K562 (cell line): ENCODE results near the gene SHANK3. TPM values are rescaled to one million over a fixed set of nuclear protein-coding genes. Genes with fewer than 3 reads are reported as not detected.

Experiments
- BRD9 ChIP-seq: fragments of 450-650 bp; IDR thresholded peaks from 2 replicates; pipeline ENCODE4 v1.6.1; 2018; ENCODE audit warnings: low read depth; ENCODE audit not compliant: partially characterized antibody
- CEBPB ChIP-seq: fragments of 450-650 bp; IDR thresholded peaks from 2 replicates; pipeline ENCODE4 v1.6.1; 2016; ENCODE audit warnings: missing genetic modification characterization, missing compliant biosample characterization
- CREB3L1 ChIP-seq: fragments of 450-650 bp; IDR thresholded peaks from 2 replicates; pipeline ENCODE4 v1.6.1; 2014; ENCODE audit warnings: low read depth, mild to moderate bottlenecking, moderate library complexity, borderline replicate concordance
- DEAF1 ChIP-seq: fragments of 450-650 bp; formaldehyde crosslinking; IDR thresholded peaks from 2 replicates; pipeline ENCODE4 v1.4.0; 2020; ENCODE audit warnings: mild to moderate bottlenecking, moderate library complexity
- E2F1 ChIP-seq: sonication (generic); formaldehyde crosslinking; IDR thresholded peaks from 2 replicates; pipeline ENCODE4 v1.8.1; 2023; ENCODE audit warnings: mild to moderate bottlenecking, missing genetic modification reagents, moderate library complexity
- FOXJ3 ChIP-seq: sonication (generic); formaldehyde crosslinking; IDR thresholded peaks from 2 replicates; pipeline ENCODE4 v1.4.0; 2020; ENCODE audit warnings: mild to moderate bottlenecking, missing genetic modification reagents
- FOXK1 ChIP-seq: sonication (generic); formaldehyde crosslinking; IDR thresholded peaks from 2 replicates; pipeline ENCODE4 v1.8.0; 2022; ENCODE audit warnings: missing genetic modification reagents, mild to moderate bottlenecking, borderline replicate concordance
- GTF2F1 ChIP-seq: IDR thresholded peaks from 2 replicates; pipeline ENCODE4 v1.6.1; 2011; ENCODE audit warnings: low read depth, low read length, improper control_type of control experiment
- KDM4B ChIP-seq, 2 experiments: fragments of 450-650 bp in 1 of 2; sonication (generic) in 1 of 2; IDR thresholded peaks; 2 replicates each; pipeline ENCODE4 v1.6.1; 2016 to 2017; ENCODE audit warnings: borderline replicate concordance in 2 of 2, antibody characterized with exemption in 1 of 2, low read depth in 1 of 2, mild to moderate bottlenecking in 1 of 2
- MBD1 ChIP-seq: fragments of 250-450 bp; sonication (Bioruptor Pico); IDR thresholded peaks from 2 replicates; pipeline ENCODE4 v1.8.0; 2022; ENCODE audit warnings: inconsistent platforms
- NUFIP1 ChIP-seq: fragments of 450-650 bp; IDR thresholded peaks from 2 replicates; pipeline ENCODE4 v1.6.1; 2018; ENCODE audit not compliant: partially characterized antibody
- PHB2 ChIP-seq: fragments of 450-650 bp; IDR thresholded peaks from 2 replicates; pipeline ENCODE4 v1.6.1; 2017; ENCODE audit warnings: low read depth
- PREB ChIP-seq: sonication (generic); formaldehyde crosslinking; IDR thresholded peaks from 2 replicates; pipeline ENCODE4 v1.8.1; 2023; ENCODE audit warnings: mild to moderate bottlenecking, missing genetic modification reagents
- SMARCB1 ChIP-seq: IDR thresholded peaks from 2 replicates; pipeline ENCODE4 v1.6.1; 2011; ENCODE audit warnings: improper control_type of control experiment, low read depth; ENCODE audit not compliant: insufficient read length
- SMARCE1 ChIP-seq: fragments of 450-650 bp; IDR thresholded peaks from 2 replicates; pipeline ENCODE4 v1.7.1; 2016; ENCODE audit warnings: mild to moderate bottlenecking
- SREBF2 ChIP-seq: sonication (generic); formaldehyde crosslinking; IDR thresholded peaks from 2 replicates; pipeline ENCODE4 v1.4.0; 2020; ENCODE audit warnings: mild to moderate bottlenecking, missing genetic modification reagents
- ZNF589 ChIP-seq: fragments of 200-800 bp; sonication (Bioruptor generic); IDR thresholded peaks from 2 replicates; pipeline ENCODE4 v1.6.1; 2016; ENCODE audit warnings: low read depth, missing genetic modification characterization, missing compliant biosample characterization
- ZNF639 ChIP-seq, 2 experiments: fragments of 200-800 bp in 1 of 2; sonication (Bioruptor generic) in 1 of 2; sonication (generic) in 1 of 2; formaldehyde crosslinking in 1 of 2; IDR thresholded peaks in 1 of 2; conservative IDR thresholded peaks in 1 of 2; 2 replicates each; pipeline versions ENCODE4 v1.5.0 to v1.6.1; 2016 to 2020; ENCODE audit warnings: missing compliant biosample characterization in 1 of 2, missing genetic modification characterization in 1 of 2, missing genetic modification reagents in 1 of 2
- polyA plus RNA-seq, 8 experiments: library from polyadenylated mRNA; depleted of rRNA in 4 of 8; stranded (reverse) in 5 of 8; unstranded in 3 of 8; fragments of >200 nt; fragmentation: Nextera tagmentation in 2 of 8; fragmentation: Illumina TruSeq in 1 of 8; extraction: Ambion mirVana in 2 of 8; extraction: Trizol in 1 of 8; gene quantifications; 2 replicates each; pipeline versions ENCODE4 v1.2.1 to v1.2.3, GENCODE V29; 2011 to 2014; ENCODE audit warnings: inconsistent platforms in 1 of 8, missing spikeins in 1 of 8
- total RNA-seq, 7 experiments: library from RNA; depleted of rRNA in 6 of 7; stranded (reverse); fragments of >200 nt in 6 of 7; fragmentation: Illumina TruSeq in 2 of 7; extraction: Trizol in 2 of 7; gene quantifications; 2 replicates each; pipeline versions ENCODE4 v1.2.1 to v1.2.3, GENCODE V29; 2011 to 2021; ENCODE audit warnings: low replicate concordance in 1 of 7

The SHANK3 gene
- total and polyA plus RNA-seq, 9 of the 15 experiments (the other 6 are each of a cell fraction or from before 2014, with no cell fraction given): 0.01 to 0.07 (median 0.03) TPM; not detected in 6

GRCh38 chr22:50627642-50628542 lies 44.7 kb upstream of the SHANK3 start, which contains the start of gene ARSA (continued):
- TF ChIP-seq ZNF589 (CRISPR knock-in tag) (no peak), SREBF2 (CRISPR knock-in tag) (no peak), PREB (CRISPR knock-in tag) (no peak), DEAF1 (no peak), KDM4B (IDR thresholded peaks at IDR 0.05; ENCODE audit: borderline replicate concordance in 2 of 2, low read depth in 1 of 2) (no peak), SMARCE1 (no peak), GTF2F1 (no peak), FOXK1 (CRISPR knock-in tag) (no peak), BRD9 (no peak), CREB3L1 (no peak), SMARCB1 (no peak), PHB2 (no peak), ZNF639 (CRISPR knock-in tag; conservative IDR thresholded peaks at IDR 0.05 in 1 of 2, IDR thresholded peaks at IDR 0.05 in 1 of 2) (0 out of 4 replicates have a peak, but pooled peaks of 1 of the 2 experiments have one; percentile 23), CEBPB (no peak), NUFIP1 (no peak), MBD1 (no peak), E2F1 (CRISPR knock-in tag) (no peak), FOXJ3 (no peak)
